Psoas muscle (tissue), 8 donors: ENCODE data around the gene CARD16. TPM values are rescaled to one million over a fixed set of nuclear protein-coding genes. Genes with fewer than 3 reads are reported as not detected.

Source experiments
- ATAC-seq, 4 donors: fragments of 200-7000 bp; cut with Tn5 transposase; one replicate each; pipeline ENCODE4 v1.9.1; 2020; ENCODE audit warnings: moderate library complexity in 3 of 4, mild to moderate bottlenecking in 2 of 4
- DNase-seq, 2 donors: peaks; one replicate each; pipeline ENCODE4 v3.0.0-alpha.2; 2020
- H3K27ac ChIP-seq: fragments of 200-600 bp; one replicate; pipeline ENCODE4 v1.8.0; 2022
- H3K27me3 ChIP-seq, 3 donors: fragments of 200-600 bp in 1 of 3; one replicate each; pipeline versions ENCODE4 v1.6.1 to v1.8.0; 2013 to 2022; ENCODE audit warnings: low read length in 2 of 3, mild to moderate bottlenecking in 2 of 3, moderate library complexity in 1 of 3; ENCODE audit not compliant: insufficient read depth in 3 of 3
- H3K36me3 ChIP-seq, 2 donors: fragments of 200-600 bp in 1 of 2; one replicate each; pipeline versions ENCODE4 v1.6.1 to v1.8.0; 2013 to 2022; ENCODE audit warnings: low read depth in 1 of 2, mild to moderate bottlenecking in 1 of 2, moderate library complexity in 1 of 2; ENCODE audit not compliant: insufficient read depth in 1 of 2
- H3K4me1 ChIP-seq: fragments of 200-600 bp; one replicate; pipeline ENCODE4 v1.8.0; 2022
- H3K4me3 ChIP-seq: fragments of 200-600 bp; one replicate; pipeline ENCODE4 v1.8.0; 2022; ENCODE audit warnings: mild to moderate bottlenecking
- H3K9me3 ChIP-seq: fragments of 200-600 bp; one replicate; pipeline ENCODE4 v1.8.0; 2022
- WGBS, 3 donors: extraction: QIAGEN DNeasy Blood & Tissue Kit; methylation state at CpG; one replicate each; pipeline versions ENCODE4 v1.1.6 to v1.1.7; 2013; 5-methylcytosine and 5-hydroxymethylcytosine counted together
- intact Hi-C, 2 donors: fragments of 100-400 bp; cut with DNase I; formaldehyde crosslinking; loops; one replicate each; pipeline versions ENCODE4 v1.11.0 to v1.14.2; 2022
- polyA plus RNA-seq, 3 donors: library from polyadenylated mRNA; stranded (reverse); fragments of 200-250 nt; gene quantifications; one replicate each; pipeline ENCODE4 v1.2.3, GENCODE V29; 2013
- total RNA-seq, 4 donors: library from RNA; stranded (reverse); fragmentation: NEBNext Ultra II Directional in 2 of 4; extraction: Animal tissue kit (Norgen Biotek cat#: 25700) in 2 of 4; gene quantifications; one replicate each; pipeline versions ENCODE4 v1.2.1 to v1.2.4, GENCODE V29; 2021 to 2023
- TF ChIP-seq, protein P1 (sequence below): fragments of 200-600 bp; IDR thresholded peaks from one replicate; pipeline ENCODE4 v1.8.0; 2022; ENCODE audit warnings: antibody characterized with exemption
- donor health status: healthy with polysubstance abuse.
- donor health status: DM: no; HTN: no; CAD: no; lungs with moderate emphysema.
- donor health status: Bipolar disorder and iron deficiency.
- donor health status: healthy.
- donor health status: DM: yes; HTN: yes; CAD: no.
- donor health status: DM: no; HTN: no; CAD: no.
- donor health status: DM: no; HTN: no; CAD: no.
- donor health status: DM: yes; HTN: yes; CAD: no.

Gene CARD16
- total and polyA plus RNA-seq, 7 donors: 2.5 to 6.9 (median 4.6) TPM

DNA sequence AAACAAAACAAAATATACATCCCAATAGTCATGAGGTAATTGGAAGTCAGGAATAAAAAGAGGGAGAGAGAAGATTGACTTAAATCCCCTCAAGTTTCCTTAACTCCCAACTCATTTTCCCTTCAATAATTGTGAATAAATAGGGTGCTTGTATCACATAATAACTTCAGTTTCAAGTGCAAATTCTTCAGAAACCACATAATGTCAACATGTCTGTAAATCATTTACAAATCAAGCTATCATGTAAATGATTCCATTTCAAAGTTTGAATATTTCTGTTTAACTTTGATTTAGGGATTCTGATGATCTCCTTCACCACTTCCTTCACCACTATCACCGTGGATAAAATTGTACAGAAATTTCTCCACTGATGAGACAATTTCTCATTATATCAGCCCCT is 45.4 kb downstream of the CARD16 start:
- H3K27ac ChIP-seq: no peak overlapping the region
- no peak overlapping the region for H3K4me3 ChIP-seq
- no peaks in the 10 kb centered on the region for H3K9me3 ChIP-seq
- H3K27me3 ChIP-seq: no peaks in the 10 kb centered on the region
- ATAC-seq: no peak
- DNase-seq: no peak
- intact Hi-C loops: no loop called here
- H3K4me1 ChIP-seq: no peaks in the 10 kb centered on the region
- 77 to 93% (median 90%) methylated on average over 1 of the region's 1 CpG for WGBS, 3 donors
- TF ChIP-seq, protein P1, sequence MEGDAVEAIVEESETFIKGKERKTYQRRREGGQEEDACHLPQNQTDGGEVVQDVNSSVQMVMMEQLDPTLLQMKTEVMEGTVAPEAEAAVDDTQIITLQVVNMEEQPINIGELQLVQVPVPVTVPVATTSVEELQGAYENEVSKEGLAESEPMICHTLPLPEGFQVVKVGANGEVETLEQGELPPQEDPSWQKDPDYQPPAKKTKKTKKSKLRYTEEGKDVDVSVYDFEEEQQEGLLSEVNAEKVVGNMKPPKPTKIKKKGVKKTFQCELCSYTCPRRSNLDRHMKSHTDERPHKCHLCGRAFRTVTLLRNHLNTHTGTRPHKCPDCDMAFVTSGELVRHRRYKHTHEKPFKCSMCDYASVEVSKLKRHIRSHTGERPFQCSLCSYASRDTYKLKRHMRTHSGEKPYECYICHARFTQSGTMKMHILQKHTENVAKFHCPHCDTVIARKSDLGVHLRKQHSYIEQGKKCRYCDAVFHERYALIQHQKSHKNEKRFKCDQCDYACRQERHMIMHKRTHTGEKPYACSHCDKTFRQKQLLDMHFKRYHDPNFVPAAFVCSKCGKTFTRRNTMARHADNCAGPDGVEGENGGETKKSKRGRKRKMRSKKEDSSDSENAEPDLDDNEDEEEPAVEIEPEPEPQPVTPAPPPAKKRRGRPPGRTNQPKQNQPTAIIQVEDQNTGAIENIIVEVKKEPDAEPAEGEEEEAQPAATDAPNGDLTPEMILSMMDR: no peak
- no peaks in the 10 kb centered on the region for H3K36me3 ChIP-seq

DNA sequence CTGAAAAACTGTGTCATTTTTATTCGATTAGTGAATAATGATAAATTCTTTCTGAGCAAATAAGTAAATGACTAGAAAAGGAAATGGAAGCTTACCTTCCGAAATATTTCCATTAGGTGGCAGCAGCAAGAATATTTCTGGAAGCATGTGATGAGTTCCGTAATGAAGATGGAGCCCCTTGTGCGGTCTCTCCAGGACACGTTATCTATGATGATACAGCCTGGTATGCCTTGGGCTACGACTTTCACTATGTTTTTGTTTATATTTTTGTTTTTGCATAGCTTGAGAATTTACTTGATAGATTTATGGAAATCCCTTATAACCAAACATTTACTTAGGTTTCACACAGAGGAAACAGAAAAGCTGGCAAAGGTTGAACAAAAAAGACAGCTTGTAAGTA is 47.8 kb downstream of the CARD16 start:
- TF ChIP-seq, protein P1: no peak
- DNase-seq: no peak
- intact Hi-C loops: no loop called here
- no peaks in the 10 kb centered on the region for H3K9me3 ChIP-seq
- H3K27ac ChIP-seq: no peak overlapping the region
- 79 to 90% (median 82%) methylated on average over 6 of the region's 6 CpGs for WGBS, 3 donors
- no peaks in the 10 kb centered on the region for H3K27me3 ChIP-seq
- no peak overlapping the region for H3K4me3 ChIP-seq
- ATAC-seq: no peak
- no peaks in the 10 kb centered on the region for H3K36me3 ChIP-seq
- no peaks in the 10 kb centered on the region for H3K4me1 ChIP-seq

DNA sequence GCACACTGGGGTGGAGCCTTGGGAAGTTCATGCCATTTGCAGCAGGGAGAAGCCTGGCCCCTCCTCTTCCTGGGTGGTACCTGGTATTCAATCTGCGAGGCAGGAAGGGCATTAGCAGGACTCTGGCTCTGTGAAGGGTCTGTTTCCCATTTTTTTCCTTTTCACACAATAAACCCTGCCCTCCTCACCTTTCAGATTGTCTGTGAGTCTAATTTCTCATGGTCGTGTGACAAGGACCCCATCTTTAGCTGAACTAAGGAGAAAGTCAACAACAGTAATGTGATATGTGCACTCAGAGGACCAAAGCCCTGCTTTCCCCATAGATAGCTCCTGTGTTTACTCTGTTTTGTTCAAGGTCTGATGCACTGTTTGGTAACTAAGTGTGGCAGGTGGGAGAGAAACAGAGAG is 50.1 kb downstream of the CARD16 start:
- no peak for ATAC-seq
- no peak for DNase-seq
- intact Hi-C loops: no loop called here
- Histone ChIP-seq H3K9me3 (no peaks in the 10 kb centered on the region), H3K4me3 (no peak overlapping the region), H3K36me3 (no peaks in the 10 kb centered on the region), H3K27ac (no peak overlapping the region), H3K27me3 (no peaks in the 10 kb centered on the region), H3K4me1 (no peaks in the 10 kb centered on the region)
- TF ChIP-seq, protein P1: no peak
- WGBS, 3 donors: 46 to 55% (median 48%) methylated on average over 2 of the region's 2 CpGs

DNA sequence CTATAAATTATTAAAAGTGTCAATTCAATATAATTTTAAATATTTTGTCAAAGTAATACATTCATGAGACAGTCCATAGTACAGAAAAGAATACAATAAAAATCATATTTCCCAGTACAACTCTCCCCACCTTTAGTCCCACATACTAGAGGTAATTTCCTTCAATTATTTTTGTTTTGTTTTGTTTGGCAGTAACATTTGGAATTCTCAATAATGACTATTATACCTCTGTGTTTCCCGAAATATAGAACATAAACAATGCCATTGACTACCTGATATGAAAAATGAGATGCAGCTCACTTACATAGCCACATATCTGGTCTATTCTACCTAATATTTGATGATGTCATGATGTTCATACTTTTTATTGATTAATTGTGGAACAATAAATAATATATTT is 52.4 kb downstream of the CARD16 start:
- Histone ChIP-seq H3K9me3 (peaks cover 11% of the 10 kb centered on the region), H3K27me3 (no peaks in the 10 kb centered on the region), H3K4me3 (no peak overlapping the region), H3K4me1 (no peaks in the 10 kb centered on the region), H3K36me3 (no peaks in the 10 kb centered on the region), H3K27ac (no peak overlapping the region)
- TF ChIP-seq, protein P1: no peak
- WGBS, 3 donors: 71 to 83% (median 79%) methylated on average over 1 of the region's 1 CpG
- DNase-seq (no peak), ATAC-seq (no peak)
- intact Hi-C loops: no loop called here

DNA sequence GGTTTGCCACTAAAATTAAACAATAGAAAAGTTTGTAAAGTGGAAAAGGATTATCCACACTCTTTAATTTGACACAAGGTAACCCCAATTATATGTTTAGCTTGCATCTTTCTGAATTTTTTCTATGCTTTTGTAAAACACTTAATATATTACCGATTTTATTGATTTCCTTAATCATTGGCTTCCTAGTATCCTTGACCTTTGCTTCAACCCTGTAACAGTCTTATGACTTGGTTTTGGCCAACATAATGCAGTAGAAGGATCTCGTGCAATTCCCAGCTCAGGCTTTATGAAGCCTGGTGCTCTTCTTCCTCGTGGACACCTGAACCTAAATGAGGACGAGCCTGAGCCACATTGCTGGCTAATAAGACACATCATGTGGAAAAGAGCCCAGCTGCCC is 53.1 kb downstream of the CARD16 start:
- Histone ChIP-seq H3K36me3 (no peaks in the 10 kb centered on the region), H3K9me3 (peaks cover 11% of the 10 kb centered on the region), H3K4me3 (no peak overlapping the region), H3K27me3 (no peaks in the 10 kb centered on the region), H3K4me1 (no peaks in the 10 kb centered on the region), H3K27ac (no peak overlapping the region)
- intact Hi-C loops: no loop called here
- ATAC-seq (no peak), DNase-seq (no peak)
- WGBS, 3 donors: 41 to 59% (median 44%) methylated on average over 4 of the region's 4 CpGs
- TF ChIP-seq, protein P1: no peak

Other genes with a start within 250 kb of the CARD16 start
- not detected for gene CASP12, start 146.9 kb downstream of the CARD16 start, total RNA-seq
- gene CASP12, start 146.9 kb downstream of the CARD16 start, polyA plus RNA-seq: under 1 TPM in 2 of 3 donors, not detected in 1; 0.10 to 0.38 TPM
- gene CASP4, start 76.8 kb downstream of the CARD16 start, total RNA-seq: 10 to 100 TPM in 3 of 4 donors, 1 to 10 TPM in 1; 5.5 to 17.8 (median 13.8) TPM
- 100 to 1,000 TPM in 1 of 3 donors, 1 to 10 TPM in 2; 5.8 to 113 (median 6.9) TPM for gene CASP4, start 76.8 kb downstream of the CARD16 start, polyA plus RNA-seq
- gene CASP5, start 22.2 kb downstream of the CARD16 start, total RNA-seq: not detected
- under 1 TPM in 1 of 3 donors, not detected in 2; 0.05 TPM for gene CASP5, start 22.2 kb downstream of the CARD16 start, polyA plus RNA-seq
- gene CASP1, start 10.2 kb downstream of the CARD16 start, total RNA-seq: 10 to 100 TPM in 1 of 4 donors, 1 to 10 TPM in 3; 1.6 to 10.2 (median 4.3) TPM
- gene CASP1, start 10.2 kb downstream of the CARD16 start, polyA plus RNA-seq: 1 to 10 TPM; 2.6 to 4.5 (median 3.3) TPM
- not detected for gene CARD18, start 94.4 kb upstream of the CARD16 start, total RNA-seq
- not detected for gene CARD18, start 94.4 kb upstream of the CARD16 start, polyA plus RNA-seq